H1 (cell line): ENCODE measurements around the gene ZNF512. TPM values are rescaled to one million over a fixed set of nuclear protein-coding genes. Genes with fewer than 3 reads are reported as not detected.

Source experiments
- CTCF ChIA-PET: fragments of 300-600 bp; sonication (Branson Sonifier 250); formaldehyde crosslinking; loops from one replicate; lab custom pipeline; 2021; ENCODE audit not compliant: partially characterized antibody; lab: Charles Lee
- POLR2A ChIA-PET: fragments of 300-600 bp; sonication (Branson Sonifier 250); formaldehyde crosslinking; loops from one replicate; lab custom pipeline; 2021; ENCODE audit warnings: inconsistent platforms; ENCODE audit not compliant: partially characterized antibody; lab: Charles Lee
- DNase-seq, 2 experiments: peaks; one replicate each; pipeline versions ENCODE4 v3.0.0 to v3.0.0-alpha.2; 2010 to 2022; ENCODE audit warnings: low spot score in 2 of 2, low read depth in 1 of 2, mixed read lengths in 1 of 2
- FAIRE-seq: peaks from 2 replicates; lab custom pipeline; 2011; peaks lifted over from hg19 to GRCh38; lab: Jason Lieb, UNC
- H2AFZ ChIP-seq: 2 replicates; pipeline ENCODE4 v1.8.1; 2012; ENCODE audit warnings: low read length, inconsistent platforms
- H2AK5ac ChIP-seq: 2 replicates; pipeline ENCODE4 v1.6.1; 2013; ENCODE audit warnings: low read depth, low read length
- H2BK120ac ChIP-seq: replicated peaks from 2 replicates; pipeline ENCODE3; 2013; ENCODE audit warnings: low read depth, low read length, inconsistent platforms
- H2BK12ac ChIP-seq: 2 replicates; pipeline ENCODE4 v1.6.1; 2013; ENCODE audit warnings: low read depth, low read length
- H2BK15ac ChIP-seq: 2 replicates; pipeline ENCODE4 v1.6.1; 2013; ENCODE audit warnings: low read length
- H2BK20ac ChIP-seq: 2 replicates; pipeline ENCODE4 v1.6.1; 2013; ENCODE audit warnings: low read length
- H2BK5ac ChIP-seq: 2 replicates; pipeline ENCODE4 v1.6.1; 2013; ENCODE audit warnings: low read depth, low read length
- H3K14ac ChIP-seq: 2 replicates; pipeline ENCODE4 v1.6.1; 2013; ENCODE audit warnings: inconsistent platforms; ENCODE audit not compliant: insufficient read length
- H3K18ac ChIP-seq: 2 replicates; pipeline ENCODE4 v1.6.1; 2013; ENCODE audit warnings: low read length; ENCODE audit errors: extremely low read depth
- H3K23ac ChIP-seq: 2 replicates; pipeline ENCODE4 v1.6.1; 2013; ENCODE audit warnings: inconsistent platforms; ENCODE audit not compliant: insufficient read length
- H3K23me2 ChIP-seq: 2 replicates; pipeline ENCODE4 v1.6.1; 2013; ENCODE audit warnings: low read depth, low read length
- H3K27ac ChIP-seq: 2 replicates; pipeline ENCODE4 v1.6.1; 2011; ENCODE audit warnings: low read depth, low read length, inconsistent platforms
- H3K27me3 ChIP-seq, 4 experiments: replicated peaks in 1 of 4; 1 replicate in 1 of 4; 2 replicates in 3 of 4; pipeline versions ENCODE4 v1.6.1 to v1.8.1; 2011 to 2013; ENCODE audit warnings: low read length in 3 of 4, mild to moderate bottlenecking in 3 of 4, inconsistent platforms in 2 of 4, mixed read lengths in 2 of 4, moderate library complexity in 1 of 4; ENCODE audit not compliant: control insufficient read depth in 3 of 4, insufficient read depth in 3 of 4; ENCODE audit errors: extremely low read depth in 1 of 4
- H3K36me3 ChIP-seq, 4 experiments: 2 replicates each; pipeline versions ENCODE4 v1.6.1 to v1.8.1; 2011 to 2013; ENCODE audit warnings: mild to moderate bottlenecking in 4 of 4, low read length in 3 of 4, moderate library complexity in 2 of 4, control low read depth in 1 of 4, inconsistent platforms in 1 of 4; ENCODE audit not compliant: insufficient read depth in 4 of 4, control insufficient read depth in 2 of 4
- H3K4ac ChIP-seq: replicated peaks from 2 replicates; pipeline ENCODE3; 2013; ENCODE audit warnings: low read length, low read depth, mixed read lengths, inconsistent platforms; ENCODE audit not compliant: insufficient read length
- H3K4me1 ChIP-seq, 4 experiments: replicated peaks in 1 of 4; 1 replicate in 1 of 4; 2 replicates in 3 of 4; pipeline versions ENCODE4 v1.6.1 to v1.8.1; 2011 to 2013; ENCODE audit warnings: low read length in 3 of 4, inconsistent platforms in 2 of 4, mixed read lengths in 1 of 4; ENCODE audit not compliant: insufficient read depth in 4 of 4, control insufficient read depth in 3 of 4
- H3K4me2 ChIP-seq, 2 experiments: 2 replicates each; pipeline versions ENCODE4 v1.6.1 to v1.8.1; 2011 to 2013; ENCODE audit warnings: low read depth in 2 of 2, low read length in 2 of 2, control low read depth in 1 of 2, inconsistent platforms in 1 of 2, mild to moderate bottlenecking in 1 of 2; ENCODE audit not compliant: insufficient read depth in 1 of 2
- H3K4me3 ChIP-seq, 4 experiments: fragments of 200-600, 300-600 bp in 1 of 4; sonication (generic), shearing (Covaris generic), sonication (Bioruptor Twin) in 1 of 4; 2 replicates each; pipeline versions ENCODE4 v1.5.1 to v1.8.1; 2011 to 2016; ENCODE audit warnings: low read length in 4 of 4, low read depth in 3 of 4, control low read depth in 2 of 4, inconsistent platforms in 2 of 4, mild to moderate bottlenecking in 2 of 4, mixed read lengths in 1 of 4, moderate library complexity in 1 of 4; ENCODE audit not compliant: insufficient read depth in 2 of 4; ENCODE audit errors: extremely low read depth in 1 of 4
- H3K56ac ChIP-seq: replicated peaks from 2 replicates; pipeline ENCODE3; 2013; ENCODE audit warnings: low read depth, mild to moderate bottlenecking, mixed read lengths, low read length, inconsistent platforms; ENCODE audit not compliant: insufficient read length
- H3K79me1 ChIP-seq: 2 replicates; pipeline ENCODE4 v1.6.1; 2013; ENCODE audit warnings: low read depth, low read length, control low read depth
- H3K79me2 ChIP-seq, 2 experiments: 2 replicates each; pipeline versions ENCODE4 v1.6.1 to v1.8.1; 2012 to 2013; ENCODE audit warnings: low read length in 2 of 2, mild to moderate bottlenecking in 2 of 2, inconsistent platforms in 1 of 2; ENCODE audit not compliant: insufficient read depth in 2 of 2, control insufficient read depth in 1 of 2
- H3K9ac ChIP-seq, 4 experiments: replicated peaks in 1 of 4; 1 replicate in 1 of 4; 2 replicates in 3 of 4; pipeline versions ENCODE4 v1.6.1 to v1.8.1; 2011 to 2013; ENCODE audit warnings: low read depth in 3 of 4, low read length in 3 of 4, control low read depth in 2 of 4, mild to moderate bottlenecking in 2 of 4, moderate library complexity in 2 of 4, inconsistent platforms in 1 of 4; ENCODE audit errors: extremely low read depth in 1 of 4
- H3K9me3 ChIP-seq, 2 experiments: 2 replicates each; pipeline versions ENCODE4 v1.6.1 to v1.8.1; 2012 to 2013; ENCODE audit warnings: mild to moderate bottlenecking in 2 of 2, moderate library complexity in 2 of 2, control low read depth in 1 of 2, inconsistent platforms in 1 of 2, low read depth in 1 of 2, low read length in 1 of 2, mixed read lengths in 1 of 2; ENCODE audit not compliant: insufficient read depth in 2 of 2
- H4K20me1 ChIP-seq, 2 experiments: replicated peaks in 1 of 2; 2 replicates each; pipeline versions ENCODE3 to v1.8.1; 2011 to 2013; ENCODE audit warnings: inconsistent platforms in 2 of 2, low read length in 2 of 2, mild to moderate bottlenecking in 1 of 2; ENCODE audit not compliant: insufficient read depth in 2 of 2, control insufficient read depth in 1 of 2
- H4K5ac ChIP-seq: 2 replicates; pipeline ENCODE4 v1.6.1; 2013; ENCODE audit warnings: low read length, low read depth, mixed read lengths, inconsistent platforms; ENCODE audit not compliant: insufficient read length
- H4K8ac ChIP-seq: 2 replicates; pipeline ENCODE4 v1.8.0; 2013; ENCODE audit warnings: mild to moderate bottlenecking, moderate library complexity, low read length, inconsistent platforms; ENCODE audit not compliant: insufficient read depth; ENCODE audit errors: extremely low read depth
- H4K91ac ChIP-seq: replicated peaks from 2 replicates; pipeline ENCODE3; 2013; ENCODE audit warnings: low read length, mixed read lengths, inconsistent platforms; ENCODE audit not compliant: insufficient read length
- GABPA ChIP-seq: IDR thresholded peaks from 2 replicates; pipeline ENCODE4 v1.6.1; 2011; ENCODE audit warnings: mild to moderate bottlenecking, low read length, moderate library complexity, borderline replicate concordance; ENCODE audit not compliant: insufficient read depth
- POLR2A ChIP-seq, 2 experiments: IDR thresholded peaks; 1 replicate in 1 of 2; 2 replicates in 1 of 2; pipeline ENCODE4 v1.6.1; 2011; ENCODE audit warnings: low read depth in 2 of 2, low read length in 2 of 2, mild to moderate bottlenecking in 2 of 2; ENCODE audit errors: control extremely low read depth in 1 of 2
- RNF2 ChIP-seq: fragments of 200-900, 300-1000 bp; sonication (generic); IDR thresholded peaks from 2 replicates; pipeline ENCODE4 v1.7.1; 2016; ENCODE audit warnings: borderline replicate concordance, low read depth, mild to moderate bottlenecking, antibody characterized with exemption, low read length; ENCODE audit not compliant: poor library complexity, severe bottlenecking; ENCODE audit errors: missing control alignments
- WGBS, 2 experiments: shearing (Covaris generic) in 1 of 2; methylation state at CpG; one replicate each; pipeline versions ENCODE4 v1.1.6 to v1.1.7; 2013 to 2015; ENCODE audit warnings: low lambda C conversion rate in 2 of 2, mixed read lengths in 2 of 2, inconsistent platforms in 1 of 2, low coverage in 1 of 2, missing lambda C conversion rate in 1 of 2; ENCODE audit not compliant: insufficient replicate concordance in 2 of 2, insufficient coverage in 1 of 2, insufficient read length in 1 of 2; ENCODE audit errors: extremely low coverage in 1 of 2, missing lambda C conversion rate in 1 of 2; 5-methylcytosine and 5-hydroxymethylcytosine counted together
- long read RNA-seq, 2 experiments: library from RNA in 1 of 2; library from capped mRNA in 1 of 2; stranded (forward); transcript quantifications; one replicate each; pipeline ENCODE4 v2.0.0, GENCODE V29; 2021; ENCODE audit warnings: inconsistent platforms in 1 of 2
- polyA minus RNA-seq, 3 experiments: library from RNA; depleted of rRNA, polyadenylated mRNA; stranded (reverse); fragments of >200 nt; gene quantifications; 1 replicate in 2 of 3; 2 replicates in 1 of 3; pipeline ENCODE4 v1.2.3, GENCODE V29; 2011
- polyA plus RNA-seq, 7 experiments: library from polyadenylated mRNA; depleted of rRNA in 3 of 7; stranded (reverse) in 5 of 7; unstranded in 2 of 7; fragments of >200 nt in 5 of 7; fragments of 200-250 nt in 2 of 7; gene quantifications; 1 replicate in 5 of 7; 2 replicates in 1 of 7; 4 replicates in 1 of 7; pipeline versions ENCODE4 v1.2.1 to v1.2.3, GENCODE V29; 2011 to 2013; ENCODE audit warnings: missing spikeins in 2 of 7, mixed read lengths in 2 of 7
- total RNA-seq: library from RNA; stranded (reverse); fragmentation: NEBNext Ultra II Directional; extraction: Animal tissue kit (Norgen Biotek cat#: 25700); gene quantifications from 2 replicates; pipeline ENCODE4 v1.2.1, GENCODE V29; 2021
- TF ChIP-seq, protein P1 (sequence below): IDR thresholded peaks from 2 replicates; pipeline ENCODE4 v1.6.1; 2012; ENCODE audit warnings: inconsistent platforms

The ZNF512 gene, protein sequence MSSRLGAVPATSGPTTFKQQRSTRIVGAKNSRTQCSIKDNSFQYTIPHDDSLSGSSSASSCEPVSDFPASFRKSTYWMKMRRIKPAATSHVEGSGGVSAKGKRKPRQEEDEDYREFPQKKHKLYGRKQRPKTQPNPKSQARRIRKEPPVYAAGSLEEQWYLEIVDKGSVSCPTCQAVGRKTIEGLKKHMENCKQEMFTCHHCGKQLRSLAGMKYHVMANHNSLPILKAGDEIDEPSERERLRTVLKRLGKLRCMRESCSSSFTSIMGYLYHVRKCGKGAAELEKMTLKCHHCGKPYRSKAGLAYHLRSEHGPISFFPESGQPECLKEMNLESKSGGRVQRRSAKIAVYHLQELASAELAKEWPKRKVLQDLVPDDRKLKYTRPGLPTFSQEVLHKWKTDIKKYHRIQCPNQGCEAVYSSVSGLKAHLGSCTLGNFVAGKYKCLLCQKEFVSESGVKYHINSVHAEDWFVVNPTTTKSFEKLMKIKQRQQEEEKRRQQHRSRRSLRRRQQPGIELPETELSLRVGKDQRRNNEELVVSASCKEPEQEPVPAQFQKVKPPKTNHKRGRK
- total RNA-seq (37.9 and 39.2 TPM in 2 replicates), polyA plus RNA-seq (2011; rRNA removed) (13.1 and 17.6 TPM in 2 replicates), polyA minus RNA-seq (2011; rRNA and poly(A)+ RNA removed) (32.2 and 47.4 TPM in 2 replicates)
- 22.9 TPM for polyA plus RNA-seq (2011; cell fraction: cytosol; rRNA removed)
- 16.4 TPM for polyA plus RNA-seq (2011; cell fraction: nucleus; rRNA removed)
- 23.6 to 25.4 TPM (median 24.4 TPM) in 4 replicates for polyA plus RNA-seq (2012, experiment 1 of 2)
- polyA plus RNA-seq (2012, experiment 2 of 2), result 3.3 TPM
- polyA plus RNA-seq (2013, experiment 1 of 2), result 32.4 TPM
- polyA plus RNA-seq (2013, experiment 2 of 2), result 33.2 TPM
- polyA minus RNA-seq (2011; cell fraction: cytosol; rRNA and poly(A)+ RNA removed), result 8.2 TPM
- 25.1 TPM for polyA minus RNA-seq (2011; cell fraction: nucleus; rRNA and poly(A)+ RNA removed)
- long read RNA-seq, experiment 1, partial matches to known transcripts, result 2 of 3 reads
- long read RNA-seq, experiment 1, other reads (novel, unspliced or antisense), result 0 of 3 reads
- long read RNA-seq, experiment 2, partial matches to known transcripts, result 8 of 16 reads
- long read RNA-seq, experiment 2, other reads (novel, unspliced or antisense), result 2 of 16 reads

DNA sequence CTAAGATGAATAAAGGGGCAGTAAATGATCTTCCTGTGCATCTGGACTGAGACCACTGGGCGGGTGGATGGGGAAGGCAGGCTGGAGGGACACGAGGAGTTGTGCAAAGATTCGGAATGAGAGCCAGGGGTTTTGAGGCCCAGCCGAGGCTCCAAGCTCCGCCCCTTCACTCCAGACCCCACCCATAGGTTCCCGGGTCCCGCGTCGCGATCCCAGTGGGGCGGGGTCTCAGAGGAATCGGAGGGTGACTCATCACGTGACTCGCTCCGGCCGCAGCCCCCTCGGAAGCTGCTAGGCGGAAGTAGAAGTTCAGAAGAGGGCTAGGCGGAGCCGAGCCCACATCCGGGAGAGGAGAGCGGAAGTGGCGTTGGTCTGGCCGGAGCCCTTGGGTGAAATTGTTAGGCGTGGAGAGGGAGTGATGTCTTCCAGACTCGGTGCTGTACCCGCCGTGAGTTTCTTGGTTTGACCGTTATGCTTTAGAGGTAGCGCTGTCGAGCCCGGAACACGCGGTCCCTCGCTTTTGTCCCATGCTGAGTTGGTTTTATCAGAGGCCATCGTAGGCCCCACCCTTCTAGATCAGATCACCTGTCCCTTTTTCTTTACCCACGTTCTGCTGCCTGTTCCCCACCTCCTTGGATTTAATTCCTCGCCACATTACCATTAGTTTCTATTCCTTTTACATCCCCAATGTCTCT lies at the start of gene ZNF512:
Gene ZNF512, plus strand, starts transcription at position 348 of the 695 bp plus-strand sequence. Its CDS starts 71 bp downstream, at position 419.
- Histone ChIP-seq H2BK5ac (peak within 1 kb of the TSS; percentile 48; the same call in 1 of the 2 replicates), H3K23ac (no peak within 1 kb of the TSS), H4K5ac (no peak within 1 kb of the TSS), H3K79me1 (0 out of 2 replicates have a peak, but pooled peaks cover 2% of the 10 kb centered on the region), H3K23me2 (peaks cover 5% of the 10 kb centered on the region; the same call in 1 of the 2 replicates), H3K4me2 (peak within 1 kb of the TSS; percentile 85 to 88), H4K8ac (peak within 1 kb of the TSS; percentile 84), H3K14ac (no peak within 1 kb of the TSS), H3K36me3 (no peaks in the 10 kb centered on the region), H3K27ac (peak within 1 kb of the TSS; percentile 13; the same call in 1 of the 2 replicates), H3K79me2 (peaks cover 22 to 49% of the 10 kb centered on the region in 2 experiments), H3K9ac (peak within 1 kb of the TSS; percentile 40 to 85 (median 62)), H3K4me3 (peak within 1 kb of the TSS; percentile 68 to 92 (median 82)), H3K4me1 (no peaks in the 10 kb centered on the region; a peak in 2 of 7 replicates), H3K4ac (no peak within 1 kb of the TSS), H2BK12ac (no peak within 1 kb of the TSS), H2BK15ac (no peak within 1 kb of the TSS; the same call in 1 of the 2 replicates), H2BK20ac (no peak within 1 kb of the TSS), H2AFZ (peak within 1 kb of the TSS; percentile 9; the same call in 1 of the 2 replicates), H3K9me3 (peaks cover 5 to 11% of the 10 kb centered on the region in 2 experiments; a peak in 1 of 4 replicates), H4K20me1 (peaks cover 3% of the 10 kb centered on the region in 2 experiments), H3K56ac (no peak within 1 kb of the TSS), H3K18ac (no peak within 1 kb of the TSS), H2AK5ac (no peak within 1 kb of the TSS; the same call in 1 of the 2 replicates), H2BK120ac (no peak within 1 kb of the TSS), H3K27me3 (peaks cover 0 to 3% (median 0%) of the 10 kb centered on the region in 4 experiments; a peak in 4 of 7 replicates), H4K91ac (no peak within 1 kb of the TSS)
- CTCF ChIA-PET, result no interaction called here
- DNase-seq, result peak; percentile 87 to 93
- WGBS, 2 experiments, result 31% methylated on average over 38 of the region's 38 CpGs; no CpG with 5 or more reads in 1 of the 2 experiments
- POLR2A ChIA-PET, result interaction anchor here (0.6 to 2.2 kb wide), 7 partner anchors 11 to 203 kb away, joined by 3 to 12 read pairs (median 4); partner anchors contain the start of genes CCDC121, GPN1, SLC4A1AP and SUPT7L
- FAIRE-seq, result no peak
- TF ChIP-seq, protein P1, sequence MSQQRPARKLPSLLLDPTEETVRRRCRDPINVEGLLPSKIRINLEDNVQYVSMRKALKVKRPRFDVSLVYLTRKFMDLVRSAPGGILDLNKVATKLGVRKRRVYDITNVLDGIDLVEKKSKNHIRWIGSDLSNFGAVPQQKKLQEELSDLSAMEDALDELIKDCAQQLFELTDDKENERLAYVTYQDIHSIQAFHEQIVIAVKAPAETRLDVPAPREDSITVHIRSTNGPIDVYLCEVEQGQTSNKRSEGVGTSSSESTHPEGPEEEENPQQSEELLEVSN, result peak; percentile 51
- TF ChIP-seq RNF2, result no peak
- peak; percentile 70 to 88 for TF ChIP-seq POLR2A (IDR thresholded peaks at IDR 0.05; ENCODE audit: control extremely low read depth in 1 of 2, low read depth in 2 of 2, low read length in 2 of 2)
- 0 out of 2 replicates have a peak, but pooled peaks have one; percentile 61 for TF ChIP-seq GABPA
